ENCODE results near the gene ZNF212. TPM values are rescaled to one million over a fixed set of nuclear protein-coding genes. Genes with fewer than 3 reads are reported as not detected.
A peak's percentile ranks its signal among the peaks of the same experiment; 100 is the strongest.

The ZNF212 gene
- polyA plus RNA-seq, 1 experiment = 4.6 TPM

DNA sequence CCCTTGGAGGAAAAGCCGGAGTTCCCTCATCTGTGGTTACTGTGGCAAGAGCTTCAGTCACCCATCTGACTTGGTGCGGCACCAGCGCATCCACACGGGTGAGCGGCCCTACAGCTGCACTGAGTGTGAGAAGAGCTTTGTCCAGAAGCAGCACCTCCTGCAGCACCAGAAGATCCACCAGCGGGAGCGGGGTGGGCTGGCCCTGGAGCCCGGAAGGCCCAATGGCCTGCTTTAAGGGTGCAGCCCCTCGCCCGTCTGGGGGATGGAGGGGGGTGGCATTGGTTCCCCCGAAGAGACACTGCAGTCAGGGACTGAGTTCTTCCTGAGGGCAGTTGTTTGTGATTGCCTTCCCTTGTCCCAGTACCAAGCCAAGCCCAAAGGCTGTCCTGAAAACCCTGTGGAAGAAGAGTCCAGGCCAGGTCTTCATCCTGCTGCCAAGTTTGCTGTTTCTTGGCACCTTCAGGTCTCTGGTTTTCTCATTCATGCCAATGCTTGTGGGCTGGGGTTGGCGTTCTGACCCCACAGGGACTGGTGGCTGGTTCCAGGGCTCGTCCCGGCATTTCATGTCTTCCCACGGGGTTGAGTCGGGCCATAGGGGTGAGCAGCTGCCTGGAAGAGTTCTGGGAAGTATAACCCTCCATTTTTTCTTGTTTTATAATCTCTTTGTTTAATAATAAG, 14.9 kb downstream of the ZNF212 start:
- ChIA-PET POLR2A (no interaction called here), CTCF (interaction anchor here (0.7 to 3.2 kb wide), 2 partner anchors 7 to 14 kb away, joined by 3 to 22 read pairs; partner anchors contain the start of gene ZNF783)
- no peak for DNase-seq (ENCODE audit: low read depth)
- Histone ChIP-seq H3K27me3 (ENCODE audit: control insufficient read depth, insufficient read depth, low read length) (no peaks in the 10 kb centered on the region), H3K36me3 (ENCODE audit: control insufficient read depth, insufficient read depth, low read length) (peaks cover 22% of the 10 kb centered on the region), H3K4me3 (ENCODE audit: low read depth, low read length) (no peak overlapping the region)
- TF ChIP-seq, protein P1, sequence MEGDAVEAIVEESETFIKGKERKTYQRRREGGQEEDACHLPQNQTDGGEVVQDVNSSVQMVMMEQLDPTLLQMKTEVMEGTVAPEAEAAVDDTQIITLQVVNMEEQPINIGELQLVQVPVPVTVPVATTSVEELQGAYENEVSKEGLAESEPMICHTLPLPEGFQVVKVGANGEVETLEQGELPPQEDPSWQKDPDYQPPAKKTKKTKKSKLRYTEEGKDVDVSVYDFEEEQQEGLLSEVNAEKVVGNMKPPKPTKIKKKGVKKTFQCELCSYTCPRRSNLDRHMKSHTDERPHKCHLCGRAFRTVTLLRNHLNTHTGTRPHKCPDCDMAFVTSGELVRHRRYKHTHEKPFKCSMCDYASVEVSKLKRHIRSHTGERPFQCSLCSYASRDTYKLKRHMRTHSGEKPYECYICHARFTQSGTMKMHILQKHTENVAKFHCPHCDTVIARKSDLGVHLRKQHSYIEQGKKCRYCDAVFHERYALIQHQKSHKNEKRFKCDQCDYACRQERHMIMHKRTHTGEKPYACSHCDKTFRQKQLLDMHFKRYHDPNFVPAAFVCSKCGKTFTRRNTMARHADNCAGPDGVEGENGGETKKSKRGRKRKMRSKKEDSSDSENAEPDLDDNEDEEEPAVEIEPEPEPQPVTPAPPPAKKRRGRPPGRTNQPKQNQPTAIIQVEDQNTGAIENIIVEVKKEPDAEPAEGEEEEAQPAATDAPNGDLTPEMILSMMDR (IDR thresholded peaks at IDR 0.05; ENCODE audit: insufficient read depth, low read depth, low read length) = no peak

DNA sequence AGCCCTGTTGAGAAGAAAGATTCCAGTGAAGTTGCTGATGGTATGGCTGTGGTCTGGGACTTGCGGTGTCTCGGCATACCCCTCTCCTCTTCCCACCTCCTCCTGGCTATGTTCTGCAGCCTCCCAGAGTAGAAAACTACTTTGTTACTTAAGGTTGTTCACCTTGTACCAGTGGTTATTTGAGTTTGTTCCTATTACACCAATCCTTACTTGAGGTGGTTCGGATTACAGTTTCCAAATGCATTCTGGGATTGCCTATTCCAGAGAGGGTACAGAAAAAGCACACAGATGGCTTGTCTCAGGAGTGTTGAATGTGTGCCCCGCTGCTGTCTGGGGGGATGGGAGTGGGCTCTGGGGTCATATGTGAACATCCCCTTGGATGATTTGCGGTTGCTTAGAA, 15.7 kb downstream of the ZNF212 start:
- H3K36me3 ChIP-seq (ENCODE audit: control insufficient read depth, insufficient read depth, low read length) = peaks cover 22% of the 10 kb centered on the region
- ChIA-PET POLR2A (no interaction called here), CTCF (no interaction called here)
- DNase-seq (ENCODE audit: low read depth) = no peak
- TF ChIP-seq, protein P1 (IDR thresholded peaks at IDR 0.05; ENCODE audit: insufficient read depth, low read depth, low read length) = no peak
- no peak overlapping the region for H3K4me3 ChIP-seq (ENCODE audit: low read depth, low read length)
- no peaks in the 10 kb centered on the region for H3K27me3 ChIP-seq (ENCODE audit: control insufficient read depth, insufficient read depth, low read length)

DNA sequence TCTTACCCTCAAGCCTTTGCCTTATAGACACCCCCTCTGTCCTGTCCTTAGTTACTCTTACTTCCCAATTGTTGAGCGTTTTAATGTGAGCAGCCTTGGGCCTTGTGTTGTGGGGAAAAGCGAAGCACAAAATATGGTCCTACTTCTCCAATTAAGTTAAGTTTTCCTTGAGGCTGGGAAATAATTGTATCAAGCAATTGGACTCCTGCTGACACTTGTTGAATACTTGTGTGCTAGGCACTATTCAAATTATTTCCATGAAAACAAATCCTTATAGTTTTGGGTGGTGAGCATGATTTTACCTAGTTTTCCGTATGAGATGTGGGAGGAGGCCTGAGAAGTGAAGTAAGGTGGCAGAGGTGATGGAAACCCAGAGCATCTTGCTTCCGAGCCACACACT, 17.1 kb downstream of the ZNF212 start:
- ChIA-PET CTCF (no interaction called here), POLR2A (no interaction called here)
- peaks cover 18% of the 10 kb centered on the region for H3K36me3 ChIP-seq (ENCODE audit: control insufficient read depth, insufficient read depth, low read length)
- H3K4me3 ChIP-seq (ENCODE audit: low read depth, low read length) = no peak overlapping the region
- H3K27me3 ChIP-seq (ENCODE audit: control insufficient read depth, insufficient read depth, low read length) = no peaks in the 10 kb centered on the region
- TF ChIP-seq, protein P1 (IDR thresholded peaks at IDR 0.05; ENCODE audit: insufficient read depth, low read depth, low read length) = no peak
- no peak for DNase-seq (ENCODE audit: low read depth)

DNA sequence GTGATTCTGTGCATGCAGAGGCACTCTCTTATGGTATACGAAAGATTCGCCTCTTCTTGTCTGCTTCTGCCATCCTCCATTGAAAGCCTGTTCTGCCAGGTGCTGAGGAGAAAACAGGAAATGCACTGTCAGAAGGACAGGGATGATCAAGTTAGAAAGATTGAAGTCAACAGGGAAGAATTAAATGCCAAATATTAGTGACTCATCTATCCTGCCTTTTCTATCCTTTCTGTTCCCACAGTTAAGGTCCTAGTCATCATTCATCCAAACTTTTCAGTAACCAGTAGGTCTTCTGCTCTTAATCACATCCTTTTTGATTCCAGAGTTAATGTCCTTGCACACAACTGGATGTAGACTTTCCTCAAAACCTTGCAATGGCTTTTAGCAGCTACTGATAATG, 17.7 kb downstream of the ZNF212 start:
- no peak overlapping the region for H3K4me3 ChIP-seq (ENCODE audit: low read depth, low read length)
- peaks cover 17% of the 10 kb centered on the region for H3K36me3 ChIP-seq (ENCODE audit: control insufficient read depth, insufficient read depth, low read length)
- H3K27me3 ChIP-seq (ENCODE audit: control insufficient read depth, insufficient read depth, low read length) = no peaks in the 10 kb centered on the region
- DNase-seq (ENCODE audit: low read depth) = no peak
- ChIA-PET POLR2A (no interaction called here), CTCF (interaction anchor here (2.1 kb wide), 1 partner anchor 9 kb away, joined by 6 read pairs; no protein-coding TSS in a partner anchor)
- TF ChIP-seq, protein P1 (IDR thresholded peaks at IDR 0.05; ENCODE audit: insufficient read depth, low read depth, low read length) = no peak

DNA sequence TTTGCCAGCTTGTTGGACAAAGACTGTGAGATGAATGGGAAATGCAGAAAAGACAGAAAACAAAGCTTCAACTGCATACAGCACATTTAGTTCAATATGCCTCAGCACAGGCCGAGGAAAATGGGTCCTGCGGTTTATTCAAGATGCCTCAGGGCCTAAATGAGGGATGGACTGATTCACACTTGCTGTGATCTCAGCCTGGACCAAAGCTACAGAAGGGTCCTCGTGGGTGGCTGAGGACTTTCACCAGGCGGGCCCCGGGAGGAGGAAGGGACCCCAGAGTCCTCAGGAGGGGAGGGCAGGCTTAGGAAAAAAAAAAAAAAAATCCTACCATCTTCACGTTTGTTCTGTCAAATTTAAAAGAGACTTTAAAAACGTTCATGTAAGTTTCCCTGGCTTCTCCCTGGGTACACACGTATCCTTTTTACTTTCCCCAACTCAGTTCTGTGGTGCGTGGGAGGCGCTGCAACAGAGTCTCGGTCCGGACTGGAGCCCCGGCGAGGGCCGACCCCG, 21.9 kb downstream of the ZNF212 start:
- POLR2A ChIA-PET = interaction anchor here (0.5 to 0.7 kb wide), 4 partner anchors 76 to 1769 kb away, joined by 3 to 12 read pairs (median 4); no protein-coding TSS in a partner anchor

More for the DNA sequence above, 21.9 kb downstream of the ZNF212 start:
- H3K27me3 ChIP-seq (ENCODE audit: control insufficient read depth, insufficient read depth, low read length) = no peaks in the 10 kb centered on the region
- TF ChIP-seq, protein P1 (IDR thresholded peaks at IDR 0.05; ENCODE audit: insufficient read depth, low read depth, low read length) = no peak
- CTCF ChIA-PET = interaction anchor here (0.6 to 2.7 kb wide), 14 partner anchors 8 to 481 kb away, joined by 3 to 22 read pairs (median 4); partner anchors contain the start of gene ZNF398
- no peak for DNase-seq (ENCODE audit: low read depth)
- H3K36me3 ChIP-seq (ENCODE audit: control insufficient read depth, insufficient read depth, low read length) = peaks cover 6% of the 10 kb centered on the region
- peak overlapping the region; percentile 61 for H3K4me3 ChIP-seq (ENCODE audit: low read depth, low read length)
